Left forelimb (tissue), 1 donor: ENCODE data around the gene DEPP1.

Experiments
- DNase-seq: peaks from one replicate; pipeline ENCODE4 v3.0.0-alpha.2; 2018; ENCODE audit warnings: low spot score

Gene DEPP1

DNA sequence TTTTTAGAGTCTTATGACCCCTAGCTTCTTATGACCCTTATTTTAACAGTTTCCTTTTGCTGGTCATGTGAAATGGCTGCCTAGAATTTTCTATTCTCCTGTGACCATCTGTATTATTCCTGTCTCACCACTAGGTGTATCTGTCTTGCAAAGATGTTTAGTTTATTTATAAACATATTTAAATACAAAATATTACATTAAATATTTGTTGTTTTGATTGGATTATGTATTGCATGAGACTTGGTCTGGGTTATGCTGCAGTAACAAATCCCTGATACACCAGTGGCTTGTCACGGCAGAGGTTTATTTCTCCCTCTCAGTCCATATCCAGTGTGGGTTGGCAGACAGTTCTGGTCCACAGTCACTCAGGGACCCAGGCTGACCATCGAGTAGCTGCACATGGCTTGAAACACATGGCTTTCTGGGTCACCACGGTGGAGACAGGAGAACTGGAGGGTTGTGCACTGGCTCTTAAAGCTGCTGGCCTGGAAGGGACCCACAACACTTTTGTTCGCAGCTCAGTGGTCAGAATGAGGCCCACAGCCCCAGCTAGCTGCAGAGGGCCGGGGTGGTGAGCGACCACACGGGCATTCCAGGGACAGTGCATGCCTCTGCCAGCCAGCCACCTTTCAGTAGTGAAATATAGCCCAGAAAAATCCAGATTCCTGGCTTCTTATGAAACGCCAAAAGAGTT is 11.6 kb downstream of the DEPP1 start:
- DNase-seq = peak; percentile 37

DNA sequence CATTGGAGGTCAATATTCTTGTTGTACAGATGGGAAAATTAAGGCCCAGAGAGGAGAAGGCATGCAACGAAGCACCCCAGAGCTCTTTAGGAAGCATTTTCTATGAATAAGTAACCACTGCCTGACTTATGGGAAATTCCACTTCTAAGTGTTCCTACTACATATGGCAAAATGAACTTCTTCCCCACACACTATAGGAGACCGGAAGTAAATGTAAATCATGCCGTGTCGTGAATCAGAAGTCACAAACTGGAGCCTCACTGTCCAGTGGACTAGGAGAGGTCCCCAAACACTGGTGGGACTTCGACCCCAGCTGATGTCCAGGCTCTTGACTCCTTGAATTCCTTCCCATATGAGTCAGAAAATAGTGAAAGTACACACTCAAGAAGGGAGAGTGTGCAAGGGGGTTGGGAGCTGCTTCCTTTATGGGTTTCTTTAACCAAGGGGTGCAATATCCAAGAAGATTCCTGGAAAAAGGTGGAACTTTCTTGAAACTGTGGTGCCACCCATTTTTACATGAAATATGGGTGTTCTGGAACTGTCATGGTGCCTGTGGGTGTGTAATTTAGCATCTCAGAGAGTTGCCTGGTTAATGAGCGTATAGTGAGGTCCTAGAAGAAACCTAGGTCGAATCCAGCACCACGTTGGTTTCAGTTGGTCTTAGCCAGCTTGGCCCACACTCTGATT is 12.3 kb downstream of the DEPP1 start:
- DNase-seq = peak; percentile 49

DNA sequence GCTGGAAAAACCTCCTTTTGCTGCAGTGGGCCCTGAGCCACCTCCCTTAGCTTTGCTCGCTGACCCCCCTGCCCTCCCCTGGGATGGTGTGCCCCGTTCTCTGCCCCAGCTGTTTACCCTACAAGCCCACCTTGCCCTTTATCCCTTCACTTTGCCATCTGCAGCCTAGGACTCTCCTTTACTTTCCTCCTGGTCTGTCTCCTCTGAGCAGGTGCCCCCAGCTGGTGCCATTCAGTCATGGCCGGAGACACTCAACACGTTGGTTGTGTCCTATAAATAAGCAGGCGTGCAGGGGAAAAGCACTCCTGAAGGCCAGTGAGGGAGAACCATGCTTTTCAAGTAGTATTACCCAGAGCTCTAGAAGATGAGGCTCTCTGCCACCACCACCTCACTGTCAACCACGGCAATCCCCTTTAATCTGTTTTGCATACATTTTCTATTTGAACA is 12.9 kb downstream of the DEPP1 start:
- peak; percentile 50 for DNase-seq

DNA sequence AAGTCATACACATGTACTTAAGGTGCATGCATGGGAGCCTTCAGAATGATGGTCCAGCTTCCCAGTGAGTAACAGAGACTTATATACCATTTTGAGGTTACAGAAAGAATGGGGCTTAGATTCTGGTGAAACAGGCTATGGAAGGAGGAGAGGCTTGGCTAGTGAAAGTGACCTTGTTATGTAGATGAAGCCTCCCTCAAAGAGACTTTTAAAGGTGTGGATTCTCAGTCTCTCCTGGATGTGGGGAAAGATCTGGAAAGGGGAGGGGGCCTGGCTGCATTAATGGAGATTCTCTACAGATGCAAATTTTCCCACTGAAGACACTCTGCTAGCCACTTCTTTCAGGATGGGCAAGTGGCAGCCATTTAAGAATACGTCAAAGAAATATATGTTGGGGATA is 13.5 kb downstream of the DEPP1 start:
- DNase-seq = no peak

DNA sequence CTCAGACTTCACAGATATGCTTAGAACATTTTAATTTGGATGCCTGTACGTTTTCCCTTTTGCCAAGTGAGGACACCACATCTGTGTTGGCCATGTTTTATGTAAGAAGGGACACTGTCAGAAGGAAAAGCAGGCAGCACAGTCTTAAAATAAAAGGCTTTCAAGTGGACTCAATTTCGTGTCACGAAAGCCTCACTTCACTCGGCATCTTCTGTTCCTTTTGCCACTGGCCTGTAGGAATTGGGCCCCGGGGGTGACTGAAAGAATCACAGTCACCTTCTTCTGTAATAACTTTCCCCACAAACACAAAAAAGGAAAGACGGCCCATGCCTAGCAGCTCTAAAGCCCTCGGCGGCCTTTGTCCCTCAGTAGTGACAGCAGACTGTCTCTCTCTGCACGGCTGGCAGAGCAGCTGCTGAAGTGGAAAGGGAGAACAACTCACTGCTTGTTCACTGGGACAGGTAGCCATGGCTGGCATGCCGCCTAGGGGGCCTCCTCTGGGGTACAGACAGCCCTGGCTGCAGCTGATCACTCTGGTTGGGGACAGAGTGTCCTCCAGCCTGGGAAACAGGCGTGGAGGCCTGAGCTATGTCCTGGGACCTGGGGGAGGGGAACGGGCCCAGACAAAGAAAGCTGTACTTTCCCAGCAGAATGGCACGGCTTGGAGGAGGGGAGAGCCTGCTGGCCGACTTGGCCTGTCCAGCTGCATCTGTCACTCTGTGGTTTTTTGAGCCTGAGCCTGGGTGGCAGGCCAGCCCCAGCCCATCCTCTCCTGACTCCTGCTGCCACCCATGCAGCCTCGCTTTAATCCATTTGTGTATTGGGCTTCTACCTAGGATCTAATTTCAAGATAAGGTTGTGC is 14.6 kb downstream of the DEPP1 start:
- peak; percentile 83 for DNase-seq

DNA sequence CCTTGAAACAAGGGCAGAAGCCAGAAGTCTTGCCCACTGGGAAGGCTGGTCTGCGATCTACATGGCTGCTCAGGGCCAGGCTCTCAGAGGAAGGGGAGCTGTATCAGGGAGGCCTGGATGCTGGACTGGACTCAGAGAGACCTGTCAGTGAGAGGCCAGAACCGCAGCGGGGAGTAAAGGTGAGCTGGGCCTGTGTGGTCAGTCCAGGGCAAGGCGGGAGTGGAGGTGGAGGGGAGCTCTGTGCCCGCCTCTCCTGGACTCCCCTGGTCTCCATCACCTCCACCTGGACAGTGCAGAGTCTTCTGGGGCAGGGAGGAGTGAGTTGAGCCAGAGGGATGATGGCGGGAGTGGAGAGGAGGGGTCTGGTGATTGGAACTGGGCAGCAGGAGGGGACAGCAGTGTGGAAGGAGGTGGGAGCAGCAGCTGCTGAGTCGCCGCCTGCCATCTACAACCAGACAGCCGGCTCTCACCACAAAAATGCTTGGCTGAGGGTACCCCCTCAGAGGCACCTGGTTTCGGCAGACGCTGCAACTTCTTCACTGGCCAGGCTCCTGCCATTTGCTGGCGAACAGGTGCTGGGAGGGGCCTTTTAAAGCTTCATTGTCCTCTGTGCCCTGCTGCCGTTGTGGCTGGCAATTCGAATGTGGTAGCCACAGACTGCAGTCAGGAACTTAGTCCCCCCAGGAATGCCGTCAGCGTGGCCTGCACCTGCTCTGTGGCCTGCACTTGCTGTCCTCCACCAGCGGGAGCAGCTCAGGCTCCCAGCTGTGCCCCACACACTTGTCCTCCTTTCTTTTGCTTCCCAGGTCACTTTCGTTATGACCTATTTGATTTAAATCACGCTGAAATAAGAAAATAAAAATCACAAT is 15.5 kb downstream of the DEPP1 start:
- DNase-seq = no peak

DNA sequence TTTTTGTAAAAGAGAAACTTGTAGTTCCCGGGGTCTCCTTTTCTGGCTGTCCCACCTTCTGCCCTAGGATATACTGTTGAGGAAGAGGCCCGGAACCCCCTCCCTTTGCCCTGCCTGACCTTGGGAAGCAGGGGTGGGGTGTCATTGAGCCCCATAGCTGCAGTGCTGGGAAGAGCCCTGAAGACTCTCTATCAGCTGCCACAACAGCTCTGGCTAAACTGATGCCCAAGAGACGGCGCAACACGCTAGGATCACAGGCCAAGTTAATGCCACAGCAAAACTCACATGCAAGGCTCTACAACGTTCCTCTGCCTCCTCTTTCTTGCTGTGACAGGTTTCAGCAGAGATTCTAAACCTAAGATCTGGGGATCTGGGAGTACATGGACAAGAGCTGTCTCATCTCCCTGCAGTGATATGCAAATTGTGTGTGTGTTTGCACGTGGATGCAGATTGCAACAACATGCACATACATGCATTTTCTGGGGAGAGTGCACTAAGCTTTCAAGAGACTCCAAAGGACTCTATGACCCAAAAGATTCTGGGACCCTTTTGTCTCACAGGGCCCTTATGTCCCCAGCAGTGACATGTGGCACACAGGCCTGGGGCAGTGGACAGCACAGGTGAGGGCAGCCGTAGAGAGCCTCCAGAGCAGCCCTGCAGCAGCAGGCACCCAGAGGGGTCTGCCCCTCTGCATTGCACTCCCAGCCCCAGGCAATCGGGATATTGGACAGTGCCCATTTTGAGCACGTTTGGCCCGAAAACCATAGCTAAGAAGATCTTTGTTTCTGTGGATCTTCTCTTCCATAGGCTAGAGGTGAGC is 16.5 kb downstream of the DEPP1 start:
- no peak for DNase-seq

DNA sequence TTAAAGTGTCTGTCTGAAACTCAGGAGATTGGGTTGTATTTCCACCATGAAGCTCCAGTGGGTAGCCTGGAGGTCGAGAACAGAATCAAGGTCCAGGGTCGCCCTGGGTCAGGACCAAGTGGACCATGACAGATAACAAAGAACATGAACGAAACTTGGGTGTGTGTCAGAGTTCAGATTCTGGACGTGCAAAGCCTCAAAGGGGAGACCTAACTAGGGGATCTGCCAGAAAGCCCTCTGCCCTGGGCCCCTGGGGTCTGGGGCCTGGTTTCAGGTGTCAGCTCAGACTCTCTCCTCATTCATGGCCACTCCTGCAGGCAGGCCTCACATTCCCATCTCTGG is 17.4 kb downstream of the DEPP1 start:
- no peak for DNase-seq

DNA sequence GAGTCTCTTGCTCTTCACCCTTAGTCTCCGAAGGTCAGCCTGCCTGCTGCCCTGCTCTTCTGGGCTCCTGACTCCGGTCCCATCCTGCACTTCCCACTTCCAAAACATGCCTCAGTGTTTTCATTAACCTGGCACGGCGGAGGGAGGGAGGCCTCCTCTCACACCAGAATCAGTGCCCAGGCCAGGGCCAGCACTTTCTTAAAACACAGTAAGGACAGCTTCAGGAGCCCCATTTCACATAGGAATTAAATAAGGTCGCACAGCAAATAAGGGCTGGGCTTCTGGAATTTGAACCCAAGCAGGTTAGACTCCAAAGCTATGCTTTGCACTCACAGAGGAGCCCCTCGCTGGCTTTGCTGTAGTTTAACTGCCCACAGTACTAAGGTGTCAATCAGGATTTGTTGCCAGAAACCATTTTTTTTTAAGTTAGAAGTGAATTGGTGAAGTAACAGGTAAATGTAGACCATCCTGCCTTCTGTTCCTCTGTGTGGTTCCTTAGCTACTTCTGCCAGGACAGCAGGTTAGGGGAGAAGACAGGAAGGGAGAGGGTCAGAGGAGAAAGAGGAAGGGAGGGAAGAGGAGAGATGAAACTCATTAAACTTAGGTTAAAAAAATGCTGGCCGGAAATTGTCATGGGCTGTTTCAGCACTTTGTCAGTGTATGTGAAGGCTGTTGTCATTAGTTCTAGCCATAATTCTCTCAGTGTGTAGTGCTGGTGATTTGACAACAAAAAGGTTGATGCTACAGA is 18.0 kb downstream of the DEPP1 start:
- peak; percentile 37 for DNase-seq

DNA sequence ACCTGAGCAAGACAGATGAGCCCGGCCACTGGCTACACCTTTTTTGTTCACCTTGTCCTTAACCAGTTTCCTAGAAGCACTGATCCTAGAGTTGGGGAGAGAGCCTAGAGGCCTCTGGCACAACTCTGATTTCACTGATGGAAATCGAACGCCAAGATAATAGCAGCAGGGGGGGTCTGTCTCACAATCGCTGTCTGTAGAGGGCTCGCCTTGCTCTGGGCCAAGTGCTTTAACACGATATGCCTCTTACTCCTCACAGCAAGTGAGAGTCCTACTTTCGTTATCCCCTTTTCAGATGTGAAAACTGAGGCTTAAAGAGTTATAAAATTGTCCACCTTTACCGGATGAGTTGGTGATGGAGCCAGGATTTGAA is 18.5 kb downstream of the DEPP1 start:
- DNase-seq = no peak

DNA sequence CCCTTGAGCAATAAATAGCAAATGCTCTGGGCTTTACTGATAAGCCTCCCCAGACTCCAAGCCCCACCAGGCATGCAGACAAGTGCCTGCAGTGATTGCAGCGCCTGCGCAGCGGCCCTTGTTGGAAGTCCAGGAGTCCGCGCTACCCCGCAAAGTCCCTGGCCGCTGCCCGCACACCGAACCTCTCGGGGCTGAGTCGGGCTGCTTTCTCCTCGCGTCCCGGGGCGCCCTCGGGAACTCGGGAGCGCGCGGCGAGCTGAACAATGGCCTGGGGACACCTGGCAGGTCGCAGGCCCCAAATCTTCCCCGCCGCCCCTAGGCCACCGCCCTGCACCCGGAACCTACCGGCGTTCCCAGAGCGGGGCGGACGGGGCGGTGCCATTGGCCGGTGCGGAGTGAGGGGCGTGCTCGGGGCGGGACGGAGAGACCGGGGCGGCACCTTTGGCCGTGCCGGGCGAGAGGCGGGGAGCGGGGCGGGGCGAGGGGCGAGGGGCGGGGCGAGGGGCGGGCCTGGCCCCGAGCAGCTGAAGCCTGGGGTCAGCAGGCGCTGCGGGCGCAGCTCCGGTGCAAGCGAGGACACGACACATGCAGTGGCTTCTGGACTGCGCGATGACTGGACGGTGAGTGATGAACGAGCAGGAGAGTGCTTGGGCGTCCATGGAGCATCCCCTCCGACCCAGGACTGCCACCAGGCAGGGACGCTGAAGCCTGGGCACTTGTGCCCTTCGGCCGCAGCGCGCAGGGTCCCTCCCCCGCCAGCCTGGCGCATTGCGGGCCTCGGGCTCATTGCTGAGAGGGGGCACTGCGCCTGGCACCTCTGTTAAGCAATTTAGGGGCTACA is 19.1 kb downstream of the DEPP1 start, which contains the start of gene RASSF4:
Gene RASSF4 (plus strand): TSS at position 556 of the 841 bp plus-strand sequence. CDS start 10,401 bp downstream, outside the sequence.
- peak; percentile 94 for DNase-seq

DNA sequence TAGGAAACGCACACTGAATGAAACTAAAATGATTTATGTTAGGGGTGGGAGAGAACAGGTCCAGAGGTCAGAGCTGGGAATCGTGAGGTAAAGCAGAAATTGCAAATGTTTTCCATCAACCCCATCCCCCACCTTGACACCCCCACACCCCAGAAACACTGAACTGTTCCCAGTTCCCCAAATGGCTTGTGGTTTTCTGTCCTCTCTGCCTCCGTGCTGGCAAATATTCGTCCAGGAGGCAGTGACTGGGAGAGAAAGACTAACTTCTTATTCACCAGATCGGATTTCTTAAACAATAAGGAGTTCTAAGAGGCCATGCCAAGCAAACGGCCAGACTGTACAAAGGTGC is 19.7 kb downstream of the DEPP1 start:
- no peak for DNase-seq

DNA sequence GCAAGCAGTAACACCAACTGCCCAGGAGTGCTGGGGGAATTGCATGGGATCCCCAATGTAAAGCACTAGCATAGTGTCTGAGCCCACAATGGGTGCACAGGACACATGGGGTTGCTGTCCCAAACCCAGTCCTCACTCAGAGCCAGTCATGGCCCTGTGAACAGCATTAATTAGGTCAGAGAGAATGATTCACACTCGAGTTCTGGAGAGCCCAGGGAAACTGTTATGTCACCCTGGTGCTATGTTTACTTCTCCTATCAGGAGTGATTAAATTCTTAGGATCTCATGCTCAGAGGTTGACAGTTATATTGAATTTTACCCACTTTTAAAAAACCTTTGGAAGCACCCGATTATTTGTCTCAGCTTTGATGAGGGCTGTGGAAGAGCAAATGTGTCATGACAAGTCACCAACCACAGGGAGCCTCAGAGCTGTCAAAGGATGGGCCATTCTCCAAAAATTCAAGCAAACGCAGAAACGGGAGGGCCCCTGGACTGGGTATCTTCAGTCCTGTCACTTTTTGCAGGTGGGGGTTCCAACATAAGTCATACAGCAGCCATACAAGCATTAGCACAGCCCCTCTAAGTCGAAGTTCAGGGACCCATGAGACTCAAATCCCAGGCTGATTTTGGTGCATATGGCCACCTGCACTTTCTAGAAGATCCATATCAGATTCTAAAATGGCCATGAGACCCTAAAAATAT is 20.3 kb downstream of the DEPP1 start:
- no peak for DNase-seq

DNA sequence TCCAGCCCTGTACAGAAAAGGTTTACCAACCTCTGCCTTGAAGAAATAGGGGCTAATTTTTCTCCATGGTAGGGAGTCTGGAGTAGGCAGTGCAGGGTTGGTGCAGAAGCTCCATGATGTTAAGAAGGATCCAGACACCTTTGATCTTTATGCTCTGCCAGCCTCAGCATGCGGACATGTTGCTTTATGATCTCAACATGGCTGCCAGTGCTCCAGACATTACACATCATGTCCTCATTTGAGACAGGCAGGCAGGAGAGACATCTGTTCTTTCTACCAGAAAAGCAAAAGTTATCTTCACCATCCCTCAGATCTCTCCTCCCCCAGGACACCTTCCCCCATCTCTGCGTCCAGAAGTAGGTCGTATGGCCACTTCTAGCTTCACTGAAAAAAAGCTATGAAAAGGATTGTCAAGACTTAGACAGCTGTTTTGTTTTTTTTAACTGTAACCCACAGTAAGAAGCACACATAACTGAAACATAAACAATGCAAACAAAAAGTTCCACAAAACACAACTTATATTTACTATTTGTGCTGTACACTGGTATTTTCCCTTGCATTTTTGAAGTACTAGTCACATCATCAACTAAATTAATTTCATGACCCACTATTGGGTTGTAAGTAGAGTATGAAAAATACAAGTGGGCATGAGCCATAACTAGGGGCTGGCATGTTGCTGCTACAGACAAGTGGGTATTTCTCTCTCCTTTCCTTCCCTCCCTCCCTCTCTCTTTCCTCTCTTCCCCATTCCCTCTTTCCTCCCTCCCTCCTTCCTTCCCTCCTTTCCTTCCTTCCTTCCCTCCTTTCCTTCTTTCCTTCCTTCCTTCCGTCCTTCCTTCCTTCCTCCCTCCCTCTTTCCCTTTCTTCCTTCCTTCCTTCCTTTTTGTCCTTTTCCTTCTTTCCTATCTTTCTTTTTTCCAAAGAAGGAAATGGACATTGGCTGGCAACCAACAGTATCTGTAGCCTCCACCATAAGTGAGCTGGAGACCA is 21.6 kb downstream of the DEPP1 start:
- no peak for DNase-seq

DNA sequence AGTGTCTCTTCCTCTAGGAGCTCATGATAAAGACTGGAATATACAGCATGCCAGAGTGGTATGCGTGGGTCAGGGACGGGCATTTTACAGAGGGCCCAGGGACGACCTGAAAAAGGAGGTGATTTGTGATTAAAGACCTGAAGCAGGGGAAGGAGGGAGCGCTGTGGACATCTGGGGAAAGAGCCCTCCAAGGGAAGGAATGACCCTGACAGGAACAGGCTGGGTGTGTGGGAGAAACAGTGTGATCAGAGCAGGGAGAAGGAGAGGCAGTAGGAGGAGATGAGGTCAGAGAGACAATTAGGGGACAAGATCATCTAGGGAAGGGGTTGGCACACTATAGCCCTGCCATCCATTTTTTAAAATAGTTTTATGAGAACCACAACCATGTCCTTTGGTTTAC is 22.4 kb downstream of the DEPP1 start:
- DNase-seq = no peak

DNA sequence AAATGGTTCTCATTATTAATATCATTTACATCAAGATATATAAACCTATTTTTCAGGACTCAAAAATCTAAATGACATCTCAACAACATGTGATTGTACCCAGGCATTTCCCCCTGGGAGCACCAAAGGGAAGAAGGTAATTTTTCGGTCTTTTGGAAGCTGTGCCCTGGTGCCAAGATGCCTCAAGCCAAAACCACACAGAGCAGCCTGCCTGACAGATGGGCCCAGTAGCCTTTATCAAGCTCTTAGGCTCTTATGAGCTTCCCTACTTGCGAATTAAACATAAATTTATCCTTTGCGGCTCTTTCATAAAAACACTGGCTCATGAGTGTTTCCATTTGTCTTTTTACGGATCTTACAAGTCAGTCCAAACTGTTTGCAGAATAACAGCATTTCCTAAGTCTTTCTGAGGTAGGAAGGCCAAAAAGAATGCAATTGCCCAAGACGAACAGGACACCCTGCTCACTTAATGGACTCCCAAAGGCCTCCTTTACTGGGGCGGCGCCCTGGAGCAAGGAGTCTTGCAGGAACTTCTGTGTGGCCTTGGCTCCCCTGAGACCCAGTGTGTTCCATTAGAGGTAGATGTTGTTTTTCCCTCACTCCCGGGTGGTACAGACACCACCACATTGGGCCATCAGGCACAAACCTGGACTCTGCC is 23.1 kb downstream of the DEPP1 start:
- DNase-seq = no peak

DNA sequence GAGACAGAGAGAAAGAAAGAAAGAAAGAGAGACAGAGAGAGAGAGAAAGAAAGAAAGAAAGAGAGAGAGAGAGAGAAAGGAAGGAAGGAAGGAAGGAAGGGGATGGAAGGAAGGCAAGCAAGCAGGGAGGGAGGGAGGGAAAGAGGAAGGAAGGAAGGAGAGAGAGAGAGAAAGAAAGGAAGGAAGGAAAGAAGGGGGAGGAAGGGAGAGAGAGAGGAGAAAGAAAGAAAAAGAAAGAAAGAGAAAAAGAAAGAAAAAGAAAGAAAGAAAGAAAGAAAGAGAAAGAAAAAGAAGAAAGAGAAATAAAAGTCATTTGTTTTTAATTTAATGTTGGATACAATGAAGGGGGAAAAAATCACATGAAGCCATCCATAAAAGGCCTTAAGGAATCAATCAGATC is 23.6 kb downstream of the DEPP1 start:
- DNase-seq = no peak
